Transverse colon (tissue), 4 donors: ENCODE data around the gene ZNF423. TPM values are rescaled to one million over a fixed set of nuclear protein-coding genes. Genes with fewer than 3 reads are reported as not detected.

ENCODE experiments used
- DNase-seq: peaks from one replicate; pipeline ENCODE4 v3.0.0-alpha.2; 2019
- H3K27ac ChIP-seq, 4 donors: fragments of 200-600 bp; sonication (generic); 2 replicates each; pipeline ENCODE4 v1.5.1; 2016 to 2018; ENCODE audit warnings: inconsistent platforms in 4 of 4
- H3K27me3 ChIP-seq: fragments of 200-600 bp; sonication (generic); 2 replicates; pipeline ENCODE4 v1.5.1; 2017; ENCODE audit warnings: inconsistent platforms
- H3K36me3 ChIP-seq, 4 donors: fragments of 200-600 bp; sonication (generic); 2 replicates each; pipeline ENCODE4 v1.5.1; 2017 to 2019; ENCODE audit warnings: inconsistent platforms in 4 of 4
- H3K4me1 ChIP-seq, 4 donors: fragments of 200-600 bp; sonication (generic); 2 replicates each; pipeline ENCODE4 v1.5.1; 2017 to 2020; ENCODE audit warnings: inconsistent platforms in 4 of 4
- H3K4me3 ChIP-seq, 4 donors: fragments of 200-600 bp; sonication (generic); 1 replicate in 1 of 4; 2 replicates in 3 of 4; pipeline versions ENCODE4 v1.5.1 to v1.6.1; 2017 to 2019; ENCODE audit warnings: inconsistent platforms in 4 of 4
- H3K9me3 ChIP-seq, 2 donors: fragments of 200-600 bp; sonication (generic); 2 replicates each; pipeline ENCODE4 v1.5.1; 2017 to 2019; ENCODE audit warnings: inconsistent platforms in 2 of 2
- CTCF ChIP-seq, 5 experiments: fragments of 200-600 bp in 3 of 5; fragments of 450-650 bp in 2 of 5; sonication (generic) in 3 of 5; IDR thresholded peaks; 1 replicate in 2 of 5; 2 replicates in 3 of 5; pipeline ENCODE4 v1.5.1; 2016 to 2017; ENCODE audit warnings: antibody characterized with exemption in 5 of 5, inconsistent platforms in 3 of 5, mild to moderate bottlenecking in 2 of 5, moderate library complexity in 1 of 5
- EP300 ChIP-seq: sonication (generic); formaldehyde crosslinking; IDR thresholded peaks from one replicate; pipeline ENCODE4 v1.6.1; 2017; ENCODE audit warnings: antibody characterized with exemption, low read depth
- POLR2A ChIP-seq: fragments of 450-650 bp; IDR thresholded peaks from one replicate; pipeline ENCODE4 v1.6.1; 2016; ENCODE audit warnings: antibody characterized with exemption, mild to moderate bottlenecking, moderate library complexity
- POLR2AphosphoS5 ChIP-seq, 3 donors: sonication (generic); formaldehyde crosslinking; IDR thresholded peaks; one replicate each; pipeline ENCODE4 v1.6.1; 2016; ENCODE audit warnings: antibody characterized with exemption in 3 of 3
- WGBS, 2 donors: methylation state at CpG; one replicate each; pipeline ENCODE4 v1.1.5; 2018; ENCODE audit warnings: low coverage in 1 of 2; 5-methylcytosine and 5-hydroxymethylcytosine counted together
- in situ Hi-C, 4 donors: fragments of 200-750 bp; cut with MboI; loops; one replicate each; pipeline versions ENCODE4 v1.15.0 to v1.15.1; 2017; ENCODE audit warnings: low sequenced_read_pairs in 3 of 4, low pct_ligation_motif_present in 1 of 4, low pct_unique_long_range_greater_than_20kb in 1 of 4
- intact Hi-C: fragments of 100-400 bp; cut with DNase I; formaldehyde crosslinking; loops from one replicate; pipeline ENCODE4 v1.15.1; 2023; ENCODE audit warnings: low total_unique reads
- total RNA-seq, 4 donors: library from RNA; depleted of rRNA; stranded (reverse); fragments of >200 nt; gene quantifications; one replicate each; pipeline ENCODE4 v1.1.0, GENCODE V29; 2016

The ZNF423 gene
- total RNA-seq, 4 donors from 2014 or later: 4.9 to 13.1 (median 7.2) TPM

- TF ChIP-seq POLR2AphosphoS5 (IDR thresholded peaks at IDR 0.05) (no peak), EP300 (no peak), POLR2A (no peak), CTCF (IDR thresholded peaks at IDR 0.05) (no peak)
- in situ Hi-C loops: no loop called here
- peaks cover 5 to 10% (median 8%) of the 10 kb centered on the region in 4 donors for H3K4me1 ChIP-seq
- H3K4me3 ChIP-seq: peak overlapping the region in 1 of 4 donors; percentile 38
- H3K36me3 ChIP-seq: no peaks in the 10 kb centered on the region
- H3K27me3 ChIP-seq: peaks cover 8% of the 10 kb centered on the region
- WGBS, 2 donors: 16% methylated on average over 16 of the region's 18 CpGs; no CpG with 5 or more reads in 1 of the 2 donors
- DNase-seq: peak; percentile 76
- intact Hi-C loops: no loop called here
- H3K27ac ChIP-seq: peak overlapping the region; percentile 8 to 42 (median 28)
- no peaks in the 10 kb centered on the region for H3K9me3 ChIP-seq
These were observed 371.5 kb downstream of the ZNF423 start for GRCh38 chr16:49484451-49484849.

DNA sequence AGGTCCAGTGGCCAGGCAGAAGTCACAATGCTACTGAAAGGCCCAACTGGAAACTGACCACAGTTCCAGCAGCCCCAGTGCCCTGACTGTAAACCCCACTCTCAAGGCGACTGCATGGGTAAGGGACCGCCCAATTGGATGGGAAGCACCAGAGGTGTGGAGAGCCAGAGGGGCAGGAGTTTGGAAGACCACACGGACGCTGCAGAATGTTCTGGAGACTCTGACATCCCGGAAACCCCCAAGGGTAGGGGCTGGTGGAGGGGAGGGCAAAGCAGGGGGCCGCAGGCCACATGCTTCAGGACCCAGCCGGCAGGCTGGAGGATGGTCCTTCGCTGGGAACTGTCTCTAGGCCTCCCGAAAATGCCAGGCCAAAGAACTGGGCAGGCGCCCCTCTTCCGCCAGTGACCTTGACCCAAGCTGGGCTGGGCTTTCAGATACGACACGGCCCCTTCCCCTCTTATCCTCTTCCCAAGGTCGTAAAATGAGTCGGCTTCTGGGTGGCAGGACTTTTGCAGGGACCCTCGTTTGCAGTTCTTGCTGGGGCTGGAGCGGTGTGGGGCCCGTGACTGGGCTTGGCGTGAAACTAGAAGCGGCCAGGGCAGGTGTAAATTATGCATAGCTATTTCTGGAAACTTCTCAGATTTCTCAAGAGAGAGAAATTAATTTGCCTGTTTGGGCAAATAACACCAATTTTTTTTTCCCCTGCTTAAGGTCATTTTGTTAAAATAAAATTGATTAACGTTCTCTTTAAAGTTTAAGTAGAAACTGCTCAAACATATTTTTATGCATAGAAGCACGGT is 372.1 kb downstream of the ZNF423 start:
- Histone ChIP-seq H3K27ac (peak overlapping the region in 1 of 4 donors; percentile 42), H3K4me3 (peak overlapping the region in 1 of 4 donors; percentile 38), H3K36me3 (no peaks in the 10 kb centered on the region), H3K4me1 (peaks cover 5 to 10% (median 8%) of the 10 kb centered on the region in 4 donors), H3K27me3 (peaks cover 8% of the 10 kb centered on the region), H3K9me3 (no peaks in the 10 kb centered on the region)
- no peak for DNase-seq
- 57 to 75% methylated on average over 4 to 22 of the region's 22 CpGs for WGBS, 2 donors
- in situ Hi-C loops: no loop called here
- TF ChIP-seq POLR2A (no peak), EP300 (no peak), CTCF (IDR thresholded peaks at IDR 0.05) (no peak), POLR2AphosphoS5 (IDR thresholded peaks at IDR 0.05) (no peak)
- intact Hi-C loops: no loop called here

- in situ Hi-C loops: no loop called here
- Histone ChIP-seq H3K27me3 (peaks cover 8% of the 10 kb centered on the region), H3K4me1 (peaks cover 5 to 10% (median 8%) of the 10 kb centered on the region in 4 donors), H3K9me3 (no peaks in the 10 kb centered on the region), H3K4me3 (no peak overlapping the region), H3K36me3 (no peaks in the 10 kb centered on the region), H3K27ac (no peak overlapping the region)
- no peak for DNase-seq
- intact Hi-C loops: no loop called here
- WGBS, 2 donors: 83% methylated on average over 9 of the region's 9 CpGs; no CpG with 5 or more reads in 1 of the 2 donors
- no peak for TF ChIP-seq POLR2A
- no peak for TF ChIP-seq EP300
- TF ChIP-seq CTCF (IDR thresholded peaks at IDR 0.05): no peak
- no peak for TF ChIP-seq POLR2AphosphoS5 (IDR thresholded peaks at IDR 0.05)
These were observed 372.7 kb downstream of the ZNF423 start for GRCh38 chr16:49483251-49483650.

GRCh38 chr16:49482690-49483089 is 373.2 kb downstream of the ZNF423 start:
- H3K4me3 ChIP-seq: no peak overlapping the region
- no peaks in the 10 kb centered on the region for H3K9me3 ChIP-seq
- TF ChIP-seq CTCF (IDR thresholded peaks at IDR 0.05) (no peak), POLR2A (no peak), POLR2AphosphoS5 (IDR thresholded peaks at IDR 0.05) (no peak), EP300 (no peak)
- 64 to 73% methylated on average over 3 to 8 of the region's 8 CpGs for WGBS, 2 donors
- H3K36me3 ChIP-seq: no peaks in the 10 kb centered on the region
- intact Hi-C loops (no loop called here), in situ Hi-C loops (no loop called here)
- peaks cover 8% of the 10 kb centered on the region for H3K27me3 ChIP-seq
- H3K27ac ChIP-seq: no peak overlapping the region
- peaks cover 5 to 10% (median 8%) of the 10 kb centered on the region in 4 donors for H3K4me1 ChIP-seq
- DNase-seq: peak; percentile 1
